Mesothelial cell of epicardium (in vitro differentiated cells): ENCODE measurements around the gene NHLRC4. TPM values are rescaled to one million over a fixed set of nuclear protein-coding genes. Genes with fewer than 3 reads are reported as not detected.

ENCODE experiments used
- DNase-seq, 2 experiments: peaks; one replicate each; pipeline ENCODE4 v3.0.0; 2021; ENCODE audit warnings: low spot score in 2 of 2; ENCODE audit not compliant: unreplicated experiment in 2 of 2
- H3K27ac Mint-ChIP-seq: 2 replicates; pipeline ENCODE4 v1.8.0; 2021; ENCODE audit warnings: mixed read lengths
- H3K27me3 Mint-ChIP-seq: 2 replicates; pipeline ENCODE4 v1.8.0; 2021; ENCODE audit warnings: low read depth, mixed read lengths
- H3K36me3 Mint-ChIP-seq: 2 replicates; pipeline ENCODE4 v1.8.0; 2021; ENCODE audit warnings: mixed read lengths
- H3K4me1 Mint-ChIP-seq: 2 replicates; pipeline ENCODE4 v1.8.0; 2021; ENCODE audit warnings: mixed read lengths
- H3K4me3 Mint-ChIP-seq: 2 replicates; pipeline ENCODE4 v1.8.0; 2021; ENCODE audit warnings: mild to moderate bottlenecking, moderate library complexity, mixed read lengths
- H3K9me3 Mint-ChIP-seq: 2 replicates; pipeline ENCODE4 v1.8.0; 2021; ENCODE audit warnings: mixed read lengths
- total RNA-seq: library from RNA; stranded (reverse); gene quantifications from 3 replicates; pipeline ENCODE4 v1.2.1, GENCODE V29; 2021
- TF ChIP-seq, protein P1 (sequence below): fragments of 200-600 bp; sonication (generic); IDR thresholded peaks from one replicate; pipeline ENCODE4 v1.5.0; 2021; ENCODE audit warnings: antibody characterized with exemption; ENCODE audit not compliant: unreplicated experiment

NHLRC4 gene
- total RNA-seq, 1 donor from 2014 or later = 2.7 TPM

DNA sequence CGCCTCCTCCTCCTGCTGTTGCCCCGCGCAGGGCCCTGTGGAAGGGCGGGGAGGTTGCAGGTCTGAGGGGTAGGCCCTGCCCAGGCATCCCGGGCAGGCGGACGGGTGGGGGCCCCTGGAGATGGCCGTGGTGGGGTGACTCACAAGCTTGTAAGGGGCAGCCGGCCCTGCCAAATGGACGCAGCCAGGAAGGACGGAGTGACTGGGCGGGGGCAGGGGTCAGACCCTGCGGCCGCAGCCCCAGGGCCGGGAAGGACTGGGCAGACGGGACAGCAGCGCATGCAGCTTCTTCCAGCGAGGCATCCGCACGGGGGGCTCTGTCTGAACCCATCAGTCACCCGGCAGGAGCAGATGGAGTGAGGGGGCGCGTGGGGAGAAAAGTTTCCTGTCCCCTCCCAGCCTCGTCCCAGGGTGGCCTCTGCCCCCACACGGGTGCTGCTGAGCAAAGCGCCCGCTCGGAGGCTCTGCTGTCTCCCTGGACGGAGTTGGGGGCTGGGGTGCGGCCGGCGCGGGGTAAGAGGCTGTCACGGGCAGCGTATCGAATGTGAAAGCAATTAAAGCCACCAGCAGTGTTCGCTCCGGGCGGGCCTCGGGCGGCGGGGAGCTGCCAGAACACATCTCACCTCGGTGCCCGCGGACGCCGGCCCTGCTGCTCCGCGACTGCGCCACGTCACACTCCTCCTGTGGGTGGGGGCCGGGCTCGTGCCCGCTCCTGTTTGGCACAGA is 12.0 kb upstream of the NHLRC4 start:
- TF ChIP-seq, protein P1, sequence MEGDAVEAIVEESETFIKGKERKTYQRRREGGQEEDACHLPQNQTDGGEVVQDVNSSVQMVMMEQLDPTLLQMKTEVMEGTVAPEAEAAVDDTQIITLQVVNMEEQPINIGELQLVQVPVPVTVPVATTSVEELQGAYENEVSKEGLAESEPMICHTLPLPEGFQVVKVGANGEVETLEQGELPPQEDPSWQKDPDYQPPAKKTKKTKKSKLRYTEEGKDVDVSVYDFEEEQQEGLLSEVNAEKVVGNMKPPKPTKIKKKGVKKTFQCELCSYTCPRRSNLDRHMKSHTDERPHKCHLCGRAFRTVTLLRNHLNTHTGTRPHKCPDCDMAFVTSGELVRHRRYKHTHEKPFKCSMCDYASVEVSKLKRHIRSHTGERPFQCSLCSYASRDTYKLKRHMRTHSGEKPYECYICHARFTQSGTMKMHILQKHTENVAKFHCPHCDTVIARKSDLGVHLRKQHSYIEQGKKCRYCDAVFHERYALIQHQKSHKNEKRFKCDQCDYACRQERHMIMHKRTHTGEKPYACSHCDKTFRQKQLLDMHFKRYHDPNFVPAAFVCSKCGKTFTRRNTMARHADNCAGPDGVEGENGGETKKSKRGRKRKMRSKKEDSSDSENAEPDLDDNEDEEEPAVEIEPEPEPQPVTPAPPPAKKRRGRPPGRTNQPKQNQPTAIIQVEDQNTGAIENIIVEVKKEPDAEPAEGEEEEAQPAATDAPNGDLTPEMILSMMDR = no peak
- Mint-ChIP-seq H3K27me3 (peaks cover 26% of the 10 kb centered on the region), H3K4me1 (peaks cover 2% of the 10 kb centered on the region), H3K27ac (no peak overlapping the region), H3K36me3 (peaks cover 2% of the 10 kb centered on the region), H3K4me3 (no peak overlapping the region), H3K9me3 (no peaks in the 10 kb centered on the region)
- no peak for DNase-seq

DNA sequence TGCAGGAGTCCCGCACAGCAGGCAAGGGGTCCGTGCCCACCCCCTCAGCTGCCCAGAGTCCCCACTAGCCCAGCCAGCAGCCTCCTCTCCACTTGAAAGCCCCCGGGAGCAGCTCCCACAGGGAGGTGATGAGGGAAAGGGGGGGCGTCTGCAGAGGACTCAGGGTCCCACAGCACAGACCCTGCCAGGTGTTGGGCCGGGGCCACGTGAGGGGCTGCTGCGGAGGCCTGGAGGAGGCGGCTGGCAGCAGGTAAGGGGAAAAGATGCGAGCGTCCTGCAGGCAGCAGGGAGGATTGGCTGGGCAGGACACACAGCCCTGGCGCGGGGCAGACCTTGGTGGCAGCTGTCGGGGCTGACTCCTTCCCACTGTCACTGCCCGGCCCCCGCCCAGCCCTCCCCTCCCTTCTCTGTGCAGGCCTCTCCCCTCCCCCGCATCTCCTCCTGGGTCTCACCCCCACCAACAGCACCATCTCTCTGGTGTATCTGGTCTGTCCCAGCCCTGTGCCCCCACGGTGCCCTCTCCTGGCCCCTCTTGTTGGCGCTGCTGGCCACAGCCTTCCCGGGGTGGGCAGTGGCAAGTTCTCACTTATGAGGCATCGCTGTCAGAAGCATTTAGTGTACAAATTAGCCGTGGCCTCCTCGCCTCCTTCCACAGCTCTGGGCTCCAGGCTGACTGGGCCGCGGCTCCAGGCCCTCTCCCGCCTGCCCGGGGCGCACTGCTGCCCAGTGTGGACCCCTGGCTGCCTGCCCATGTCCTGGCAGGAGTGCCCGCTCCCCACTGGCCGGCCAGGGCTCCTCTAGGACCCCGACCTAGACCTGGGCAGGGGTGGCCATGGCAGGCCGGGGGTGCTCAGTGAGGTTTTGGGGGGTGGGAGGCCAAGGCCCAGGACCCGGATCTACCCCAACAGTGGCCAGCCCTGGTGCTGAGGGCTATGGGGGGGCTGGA is 11.0 kb upstream of the NHLRC4 start:
- Mint-ChIP-seq H3K4me3 (no peak overlapping the region), H3K36me3 (peaks cover 2% of the 10 kb centered on the region), H3K4me1 (peaks cover 2% of the 10 kb centered on the region), H3K27me3 (peaks cover 26% of the 10 kb centered on the region), H3K9me3 (no peaks in the 10 kb centered on the region), H3K27ac (no peak overlapping the region)
- TF ChIP-seq, protein P1 = no peak
- DNase-seq = no peak

DNA sequence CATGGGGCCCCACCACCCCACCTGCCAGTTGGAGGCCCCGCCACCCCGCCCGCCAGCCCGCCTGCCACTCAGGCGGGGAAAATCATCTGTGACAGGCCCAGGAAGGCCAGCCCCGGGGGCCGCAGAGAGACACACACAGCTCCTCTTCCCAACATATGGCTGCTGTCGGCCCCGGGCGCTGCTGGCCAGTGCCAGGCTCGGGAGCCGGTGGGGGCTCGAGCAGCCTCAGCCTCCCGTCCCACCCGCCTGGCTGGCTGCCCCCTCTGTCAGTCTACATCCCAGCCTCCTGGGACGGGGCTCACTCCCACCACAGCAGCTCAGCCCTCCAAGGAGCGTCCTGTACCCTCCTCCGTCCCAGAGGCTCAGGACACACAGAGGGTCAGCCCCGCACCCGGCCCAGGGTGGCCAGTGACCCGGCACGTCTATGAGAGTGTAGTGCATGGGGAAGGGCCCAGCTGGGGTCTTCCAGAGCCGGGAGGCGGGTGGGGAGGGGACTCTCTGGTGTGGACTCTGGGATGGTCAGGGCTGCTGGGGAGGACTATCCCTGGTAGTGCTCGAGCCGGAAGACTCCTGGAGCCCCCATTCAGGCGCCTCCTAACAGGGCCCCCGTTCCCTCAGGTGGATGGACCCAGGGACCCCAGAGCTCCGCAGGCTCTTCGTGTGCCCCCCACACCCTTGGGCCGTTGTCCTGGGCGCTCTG is 10.2 kb upstream of the NHLRC4 start:
- no peak overlapping the region for H3K27ac Mint-ChIP-seq
- H3K4me1 Mint-ChIP-seq = peaks cover 2% of the 10 kb centered on the region
- no peaks in the 10 kb centered on the region for H3K9me3 Mint-ChIP-seq
- H3K27me3 Mint-ChIP-seq = peaks cover 31% of the 10 kb centered on the region
- DNase-seq = no peak
- TF ChIP-seq, protein P1 = no peak
- peaks cover 2% of the 10 kb centered on the region for H3K36me3 Mint-ChIP-seq
- H3K4me3 Mint-ChIP-seq = no peak overlapping the region

DNA sequence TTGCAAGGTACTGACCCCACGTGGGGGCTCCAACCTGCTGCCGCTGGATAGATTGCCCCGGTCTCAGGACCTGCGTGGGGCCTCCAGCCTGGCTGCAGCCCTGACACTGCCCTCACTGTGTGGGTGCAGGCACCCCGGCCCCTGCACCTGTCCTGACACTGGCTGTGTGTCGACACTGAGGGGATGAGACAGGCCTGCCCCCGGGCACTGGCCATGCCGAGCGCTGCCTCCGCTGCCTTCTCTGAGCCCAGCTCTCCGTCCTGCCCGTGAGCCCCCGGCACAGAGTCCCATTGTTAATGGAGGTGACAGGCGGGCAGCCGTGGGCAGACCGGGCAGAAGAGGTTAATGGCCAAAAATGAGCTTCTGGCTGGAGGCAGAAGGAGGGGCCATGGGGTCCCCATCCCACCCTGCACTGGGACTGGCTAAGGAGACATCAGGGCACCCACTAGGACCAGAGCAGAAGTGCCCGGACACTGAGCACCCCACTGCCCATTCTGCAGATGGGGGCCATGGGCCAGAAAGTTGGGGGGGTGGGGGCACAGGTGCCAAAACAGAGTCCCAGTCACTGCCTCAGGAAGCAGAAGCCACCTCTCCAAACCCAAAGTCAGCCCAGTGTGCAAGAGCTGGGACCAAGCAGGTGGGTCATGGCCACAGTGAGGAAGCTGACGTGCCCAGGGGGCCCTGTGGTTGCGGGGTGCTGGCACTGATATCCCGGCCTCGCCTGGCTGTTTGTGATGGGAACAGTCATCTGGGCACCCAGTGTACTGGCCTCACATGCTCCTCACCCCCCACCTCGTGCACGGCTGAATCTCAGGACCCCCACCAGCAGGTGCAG is 9.1 kb upstream of the NHLRC4 start:
- no peak for DNase-seq
- TF ChIP-seq, protein P1 = no peak
- peaks cover 2% of the 10 kb centered on the region for H3K4me1 Mint-ChIP-seq

More for the DNA sequence above, 9.1 kb upstream of the NHLRC4 start:
- Mint-ChIP-seq H3K36me3 (peaks cover 2% of the 10 kb centered on the region), H3K4me3 (no peak overlapping the region), H3K9me3 (no peaks in the 10 kb centered on the region), H3K27ac (no peak overlapping the region), H3K27me3 (peaks cover 41% of the 10 kb centered on the region)
